ENCODE data around the gene WWC1. TPM values are rescaled to one million over a fixed set of nuclear protein-coding genes. Genes with fewer than 3 reads are reported as not detected.
A peak's percentile ranks its signal among the peaks of the same experiment; 100 is the strongest.

Gene WWC1
- total RNA-seq, 1 experiment from 2014 or later = 52.6 TPM

DNA sequence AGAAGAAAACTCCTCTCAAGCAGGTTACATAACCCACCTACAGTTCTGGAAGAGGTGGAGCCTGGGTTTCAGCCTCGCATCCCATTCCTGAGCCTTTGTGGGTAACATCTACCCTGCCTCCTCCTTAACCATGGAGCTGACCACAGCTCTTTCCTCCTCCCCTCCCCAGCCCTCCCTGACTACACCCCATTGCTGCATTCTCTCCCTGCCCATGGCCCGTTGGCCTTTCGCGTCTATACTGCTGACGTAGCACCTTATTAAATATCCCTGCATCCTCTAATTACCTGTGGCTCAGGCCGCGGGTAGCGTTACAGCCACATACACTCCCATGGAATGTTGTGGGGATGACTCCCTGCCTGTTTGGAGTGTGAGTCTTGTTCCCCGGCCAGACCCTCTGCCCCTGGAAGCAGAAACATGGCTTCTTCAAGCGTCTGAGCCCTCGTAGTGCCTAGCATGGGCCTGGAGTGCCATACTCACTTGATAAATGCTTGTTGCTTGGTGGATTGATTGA is 72.8 kb downstream of the WWC1 start:
- no peak overlapping the region for H3K4me3 ChIP-seq (replicated peaks in 1 of 2; ENCODE audit: low read depth in 1 of 2, low read length in 2 of 2)
- peaks cover 5% of the 10 kb centered on the region; the same call in 1 of the 2 replicates for H4K20me1 ChIP-seq (ENCODE audit: insufficient read depth)
- ChIA-PET RAD21 (ENCODE audit: low non-redundant PET in 1 of 2, low total read pairs in 2 of 2, uncharacterized antibody in 2 of 2, unreplicated experiment in 2 of 2) (no interaction called here), CTCF (no interaction called here), POLR2A (no interaction called here)
- H3K4me1 ChIP-seq (ENCODE audit: control insufficient read depth in 1 of 2, insufficient read depth in 2 of 2, low read length in 2 of 2) = peaks cover 45 to 73% of the 10 kb centered on the region in 2 experiments
- no peaks in the 10 kb centered on the region for H3K36me3 ChIP-seq (ENCODE audit: control insufficient read depth in 1 of 2, insufficient read depth in 2 of 2, low read length in 2 of 2)
- H3K4me2 ChIP-seq (ENCODE audit: low read length) = peak overlapping the region; percentile 34
- H3K9me3 ChIP-seq (ENCODE audit: control insufficient read depth in 1 of 2, insufficient read depth in 1 of 2, low read depth in 1 of 2, low read length in 2 of 2) = no peaks in the 10 kb centered on the region
- peak; percentile 19 for DNase-seq (ENCODE audit: low read depth, low spot score)
- peak overlapping the region; percentile 16; the same call in 1 of the 2 replicates for H3K9ac ChIP-seq (ENCODE audit: low read length)
- BruUV-seq (replicated peaks) = no TSS peak
- no peaks in the 10 kb centered on the region for H3K9me2 ChIP-seq (ENCODE audit: insufficient read depth)
- intact Hi-C loops (cut with micrococcal nuclease) = no loop called here
- peaks cover 84% of the 10 kb centered on the region for H3K79me2 ChIP-seq (ENCODE audit: insufficient read depth, low read length)
- TF ChIP-seq SP1 (IDR thresholded peaks at IDR 0.05; ENCODE audit: low read depth) (peak; percentile 36; the same call in 1 of the 2 replicates), CBX3 (IDR thresholded peaks at IDR 0.05; ENCODE audit: low read depth) (no peak)
- H2AFZ ChIP-seq (ENCODE audit: low read depth, low read length, poor library complexity, severe bottlenecking) = no peak overlapping the region
- peak; percentile 45 for ATAC-seq
- H3K27me3 ChIP-seq (ENCODE audit: insufficient read depth, low read length) = no peaks in the 10 kb centered on the region
- no peak overlapping the region for H3K27ac ChIP-seq (ENCODE audit: low read depth, low read length)

DNA sequence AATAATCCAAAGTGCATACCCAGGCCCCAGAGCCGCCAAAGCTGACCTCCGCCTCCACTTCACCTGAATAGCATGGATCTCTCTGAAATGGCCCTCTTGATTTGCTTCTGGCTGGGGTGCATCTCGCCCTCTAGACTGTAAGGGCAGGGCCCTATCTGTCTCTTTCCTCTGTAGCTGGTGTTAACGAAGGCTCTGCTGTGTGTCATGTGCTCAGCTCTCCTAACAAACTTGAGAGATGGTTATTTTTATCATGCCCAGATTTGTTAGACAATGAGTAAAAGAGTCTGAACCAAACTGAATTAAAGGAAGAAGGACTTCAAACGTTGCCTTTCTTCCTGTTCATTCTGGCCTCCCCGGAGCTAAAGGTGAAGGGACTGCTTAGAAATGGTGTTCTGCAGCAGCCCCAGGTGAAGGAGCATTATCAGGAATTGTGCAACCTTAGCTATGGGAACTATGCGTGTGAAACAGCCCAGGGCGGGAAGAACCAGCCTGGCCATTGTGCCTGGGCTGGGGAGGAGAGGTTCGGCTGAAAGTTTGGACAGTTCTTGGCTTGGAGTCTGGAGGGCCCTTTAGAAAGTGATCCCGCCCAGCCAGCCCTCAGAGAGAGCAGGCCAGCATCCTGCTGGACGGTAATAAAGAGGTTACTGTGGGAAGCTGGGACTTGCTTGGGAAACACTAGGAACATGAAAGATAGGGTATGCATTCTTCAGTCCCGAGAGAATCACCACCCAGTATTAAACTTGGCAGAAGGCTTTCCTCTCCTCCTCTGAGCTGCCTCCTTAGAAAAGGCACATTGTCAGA is 73.5 kb downstream of the WWC1 start:
- Histone ChIP-seq H3K9me2 (ENCODE audit: insufficient read depth) (no peaks in the 10 kb centered on the region), H4K20me1 (ENCODE audit: insufficient read depth) (peaks cover 5% of the 10 kb centered on the region; the same call in 1 of the 2 replicates), H3K27me3 (ENCODE audit: insufficient read depth, low read length) (no peaks in the 10 kb centered on the region), H3K9ac (ENCODE audit: low read length) (0 out of 2 replicates have a peak overlapping the region, but pooled peaks have one; percentile 16), H3K4me3 (replicated peaks in 1 of 2; ENCODE audit: low read depth in 1 of 2, low read length in 2 of 2) (no peak overlapping the region), H3K36me3 (ENCODE audit: control insufficient read depth in 1 of 2, insufficient read depth in 2 of 2, low read length in 2 of 2) (no peaks in the 10 kb centered on the region), H3K4me1 (ENCODE audit: control insufficient read depth in 1 of 2, insufficient read depth in 2 of 2, low read length in 2 of 2) (peaks cover 38 to 66% of the 10 kb centered on the region in 2 experiments), H3K4me2 (ENCODE audit: low read length) (peak overlapping the region; percentile 34), H3K79me2 (ENCODE audit: insufficient read depth, low read length) (peaks cover 83% of the 10 kb centered on the region), H3K27ac (ENCODE audit: low read depth, low read length) (no peak overlapping the region; the same call in 1 of the 2 replicates), H3K9me3 (ENCODE audit: control insufficient read depth in 1 of 2, insufficient read depth in 1 of 2, low read depth in 1 of 2, low read length in 2 of 2) (no peaks in the 10 kb centered on the region), H2AFZ (ENCODE audit: low read depth, low read length, poor library complexity, severe bottlenecking) (no peak overlapping the region)
- intact Hi-C loops (cut with micrococcal nuclease) = no loop called here
- TF ChIP-seq SP1 (IDR thresholded peaks at IDR 0.05; ENCODE audit: low read depth) = 0 out of 2 replicates have a peak, but pooled peaks have one; percentile 1
- TF ChIP-seq CEBPB (IDR thresholded peaks at IDR 0.05; ENCODE audit: low read depth) = peak; percentile 15; the same call in 1 of the 2 replicates
- TF ChIP-seq, protein P1, sequence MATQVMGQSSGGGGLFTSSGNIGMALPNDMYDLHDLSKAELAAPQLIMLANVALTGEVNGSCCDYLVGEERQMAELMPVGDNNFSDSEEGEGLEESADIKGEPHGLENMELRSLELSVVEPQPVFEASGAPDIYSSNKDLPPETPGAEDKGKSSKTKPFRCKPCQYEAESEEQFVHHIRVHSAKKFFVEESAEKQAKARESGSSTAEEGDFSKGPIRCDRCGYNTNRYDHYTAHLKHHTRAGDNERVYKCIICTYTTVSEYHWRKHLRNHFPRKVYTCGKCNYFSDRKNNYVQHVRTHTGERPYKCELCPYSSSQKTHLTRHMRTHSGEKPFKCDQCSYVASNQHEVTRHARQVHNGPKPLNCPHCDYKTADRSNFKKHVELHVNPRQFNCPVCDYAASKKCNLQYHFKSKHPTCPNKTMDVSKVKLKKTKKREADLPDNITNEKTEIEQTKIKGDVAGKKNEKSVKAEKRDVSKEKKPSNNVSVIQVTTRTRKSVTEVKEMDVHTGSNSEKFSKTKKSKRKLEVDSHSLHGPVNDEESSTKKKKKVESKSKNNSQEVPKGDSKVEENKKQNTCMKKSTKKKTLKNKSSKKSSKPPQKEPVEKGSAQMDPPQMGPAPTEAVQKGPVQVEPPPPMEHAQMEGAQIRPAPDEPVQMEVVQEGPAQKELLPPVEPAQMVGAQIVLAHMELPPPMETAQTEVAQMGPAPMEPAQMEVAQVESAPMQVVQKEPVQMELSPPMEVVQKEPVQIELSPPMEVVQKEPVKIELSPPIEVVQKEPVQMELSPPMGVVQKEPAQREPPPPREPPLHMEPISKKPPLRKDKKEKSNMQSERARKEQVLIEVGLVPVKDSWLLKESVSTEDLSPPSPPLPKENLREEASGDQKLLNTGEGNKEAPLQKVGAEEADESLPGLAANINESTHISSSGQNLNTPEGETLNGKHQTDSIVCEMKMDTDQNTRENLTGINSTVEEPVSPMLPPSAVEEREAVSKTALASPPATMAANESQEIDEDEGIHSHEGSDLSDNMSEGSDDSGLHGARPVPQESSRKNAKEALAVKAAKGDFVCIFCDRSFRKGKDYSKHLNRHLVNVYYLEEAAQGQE (IDR thresholded peaks at IDR 0.05; ENCODE audit: low read depth) = no peak; the same call in 1 of the 2 replicates
- DNase-seq (ENCODE audit: low read depth, low spot score) = no peak
- ChIA-PET CTCF (no interaction called here), RAD21 (ENCODE audit: low non-redundant PET in 1 of 2, low total read pairs in 2 of 2, uncharacterized antibody in 2 of 2, unreplicated experiment in 2 of 2) (no interaction called here), POLR2A (no interaction called here)
- ATAC-seq = peak; percentile 40
- BruUV-seq (replicated peaks) = no TSS peak
